Prostate gland (tissue), 2 donors: ENCODE measurements around the gene SYNM. TPM values are rescaled to one million over a fixed set of nuclear protein-coding genes. Genes with fewer than 3 reads are reported as not detected.

Source experiments
- DNase-seq: peaks from one replicate; pipeline ENCODE4 v3.0.0-alpha.2; 2019; ENCODE audit warnings: low spot score
- H3K27ac ChIP-seq, 2 donors: fragments of 200-600 bp; sonication (generic); 2 replicates each; pipeline ENCODE4 v1.5.1; 2017 to 2019
- H3K27me3 ChIP-seq: fragments of 200-600 bp; sonication (generic); replicated peaks from 2 replicates; pipeline ENCODE4 v1.5.1; 2019; ENCODE audit not compliant: insufficient read depth
- H3K36me3 ChIP-seq, 2 donors: fragments of 200-600 bp; sonication (generic); 1 replicate in 1 of 2; 2 replicates in 1 of 2; pipeline versions ENCODE4 v1.5.1 to v1.8.1; 2017 to 2019
- H3K4me1 ChIP-seq: fragments of 200-600 bp; sonication (generic); replicated peaks from 2 replicates; pipeline ENCODE4 v1.5.1; 2019
- H3K4me3 ChIP-seq, 2 donors: fragments of 200-600 bp; sonication (generic); 2 replicates each; pipeline ENCODE4 v1.5.1; 2017 to 2019
- H3K9me3 ChIP-seq: fragments of 200-600 bp; sonication (generic); 2 replicates; pipeline ENCODE4 v1.5.1; 2017
- POLR2A ChIP-seq: fragments of 450-650 bp; IDR thresholded peaks from one replicate; pipeline ENCODE4 v1.6.1; 2016; ENCODE audit warnings: antibody characterized with exemption, mild to moderate bottlenecking
- POLR2AphosphoS5 ChIP-seq: sonication (generic); formaldehyde crosslinking; IDR thresholded peaks from one replicate; pipeline ENCODE4 v1.6.1; 2017; ENCODE audit warnings: antibody characterized with exemption
- WGBS: methylation state at CpG from one replicate; pipeline ENCODE4 v1.1.5; 2018; 5-methylcytosine and 5-hydroxymethylcytosine counted together
- intact Hi-C: fragments of 100-400 bp; cut with DNase I; formaldehyde crosslinking; loops from one replicate; pipeline ENCODE4 v1.14.2; 2022
- total RNA-seq, 2 donors: library from RNA; depleted of rRNA; stranded (reverse); fragments of >200 nt; gene quantifications; one replicate each; pipeline ENCODE4 v1.1.0, GENCODE V29; 2016
- TF ChIP-seq, protein P1 (sequence below), 4 experiments: fragments of 200-600 bp in 2 of 4; fragments of 450-650 bp in 2 of 4; sonication (generic) in 2 of 4; IDR thresholded peaks; 1 replicate in 3 of 4; 2 replicates in 1 of 4; pipeline ENCODE4 v1.5.1; 2016 to 2019; ENCODE audit warnings: antibody characterized with exemption in 4 of 4, mild to moderate bottlenecking in 2 of 4, moderate library complexity in 2 of 4

The SYNM gene
- total RNA-seq, 2 donors from 2014 or later: 181 to 185 TPM

DNA sequence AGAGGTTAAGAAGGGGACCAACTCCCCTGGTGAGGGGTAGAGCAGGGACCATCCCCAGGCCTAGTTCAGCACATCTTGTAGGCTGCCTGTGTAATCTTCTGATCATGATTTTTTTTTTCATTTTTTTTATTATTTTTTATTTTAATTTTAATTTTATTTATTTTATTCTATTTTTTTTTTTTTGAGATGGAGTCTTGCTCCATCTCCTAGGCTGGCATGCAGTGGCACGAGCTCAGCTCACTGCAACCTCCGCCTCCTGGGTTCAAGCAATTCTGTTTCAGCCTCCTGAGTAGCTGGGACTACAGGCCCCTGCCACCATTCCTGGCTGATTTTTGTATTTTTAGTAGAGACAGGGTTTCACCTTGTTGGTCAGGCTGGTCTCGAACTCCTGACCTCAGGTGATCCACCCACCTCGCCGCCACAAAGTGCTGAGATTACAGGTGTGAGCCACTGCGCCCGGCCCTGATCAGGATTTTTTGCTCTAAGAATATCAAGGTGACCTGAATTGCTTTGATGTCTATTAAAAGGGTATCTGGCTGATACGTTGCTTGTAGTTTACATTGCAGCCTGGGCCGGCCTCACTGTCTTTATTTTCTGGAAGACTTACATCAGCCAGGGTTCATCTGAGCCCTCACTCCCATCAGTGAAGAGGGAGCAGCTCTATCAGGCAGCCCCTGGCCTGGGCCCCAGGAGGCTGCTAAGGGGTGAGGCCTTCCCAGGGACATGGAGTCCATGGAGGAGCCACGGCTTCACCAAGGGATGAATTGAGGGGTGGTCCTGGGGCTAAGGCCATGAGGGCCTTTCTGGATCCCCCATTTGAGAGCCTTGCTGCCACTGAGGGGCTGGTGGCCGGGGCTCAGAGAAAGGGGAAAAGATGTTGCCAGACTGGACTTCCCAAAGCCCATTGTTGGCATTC lies 10.7 kb downstream of the SYNM start:
- no peaks in the 10 kb centered on the region for H3K27me3 ChIP-seq
- intact Hi-C loops: no loop called here
- TF ChIP-seq, protein P1, sequence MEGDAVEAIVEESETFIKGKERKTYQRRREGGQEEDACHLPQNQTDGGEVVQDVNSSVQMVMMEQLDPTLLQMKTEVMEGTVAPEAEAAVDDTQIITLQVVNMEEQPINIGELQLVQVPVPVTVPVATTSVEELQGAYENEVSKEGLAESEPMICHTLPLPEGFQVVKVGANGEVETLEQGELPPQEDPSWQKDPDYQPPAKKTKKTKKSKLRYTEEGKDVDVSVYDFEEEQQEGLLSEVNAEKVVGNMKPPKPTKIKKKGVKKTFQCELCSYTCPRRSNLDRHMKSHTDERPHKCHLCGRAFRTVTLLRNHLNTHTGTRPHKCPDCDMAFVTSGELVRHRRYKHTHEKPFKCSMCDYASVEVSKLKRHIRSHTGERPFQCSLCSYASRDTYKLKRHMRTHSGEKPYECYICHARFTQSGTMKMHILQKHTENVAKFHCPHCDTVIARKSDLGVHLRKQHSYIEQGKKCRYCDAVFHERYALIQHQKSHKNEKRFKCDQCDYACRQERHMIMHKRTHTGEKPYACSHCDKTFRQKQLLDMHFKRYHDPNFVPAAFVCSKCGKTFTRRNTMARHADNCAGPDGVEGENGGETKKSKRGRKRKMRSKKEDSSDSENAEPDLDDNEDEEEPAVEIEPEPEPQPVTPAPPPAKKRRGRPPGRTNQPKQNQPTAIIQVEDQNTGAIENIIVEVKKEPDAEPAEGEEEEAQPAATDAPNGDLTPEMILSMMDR (IDR thresholded peaks at IDR 0.05): no peak
- TF ChIP-seq POLR2A (no peak), POLR2AphosphoS5 (no peak)
- no peak overlapping the region for H3K27ac ChIP-seq
- WGBS: 82% methylated on average over 11 of the region's 11 CpGs
- peaks cover 0 to 3% of the 10 kb centered on the region in 2 donors for H3K36me3 ChIP-seq
- no peak overlapping the region for H3K4me3 ChIP-seq
- H3K4me1 ChIP-seq: no peaks in the 10 kb centered on the region
- no peaks in the 10 kb centered on the region for H3K9me3 ChIP-seq
- no peak for DNase-seq

DNA sequence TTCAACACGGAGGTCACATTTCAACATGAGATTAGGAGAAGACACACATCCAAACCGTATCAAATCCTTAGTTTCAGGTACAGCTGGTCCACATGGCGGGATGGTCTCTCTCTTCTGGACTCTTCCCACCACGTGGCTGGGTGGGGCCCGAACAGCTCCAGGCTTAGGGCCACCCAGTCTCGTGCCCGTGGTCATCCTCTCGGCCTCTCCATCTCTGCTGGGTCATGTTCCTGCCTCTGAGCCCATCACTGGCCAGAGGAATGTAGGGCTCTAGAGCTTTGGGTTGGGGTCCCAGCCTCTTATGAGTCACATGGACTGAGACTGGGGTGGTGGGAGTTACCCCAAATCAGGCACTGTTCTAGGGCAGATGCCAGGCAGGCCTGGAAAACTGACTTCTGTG lies 12.2 kb downstream of the SYNM start:
- Histone ChIP-seq H3K9me3 (no peaks in the 10 kb centered on the region), H3K4me3 (no peak overlapping the region), H3K27me3 (no peaks in the 10 kb centered on the region), H3K36me3 (peaks cover 0 to 3% of the 10 kb centered on the region in 2 donors), H3K27ac (no peak overlapping the region), H3K4me1 (no peaks in the 10 kb centered on the region)
- TF ChIP-seq, protein P1 (IDR thresholded peaks at IDR 0.05): no peak
- TF ChIP-seq POLR2AphosphoS5 (no peak), POLR2A (no peak)
- DNase-seq: no peak
- intact Hi-C loops: no loop called here
- 79% methylated on average over 8 of the region's 8 CpGs for WGBS

DNA sequence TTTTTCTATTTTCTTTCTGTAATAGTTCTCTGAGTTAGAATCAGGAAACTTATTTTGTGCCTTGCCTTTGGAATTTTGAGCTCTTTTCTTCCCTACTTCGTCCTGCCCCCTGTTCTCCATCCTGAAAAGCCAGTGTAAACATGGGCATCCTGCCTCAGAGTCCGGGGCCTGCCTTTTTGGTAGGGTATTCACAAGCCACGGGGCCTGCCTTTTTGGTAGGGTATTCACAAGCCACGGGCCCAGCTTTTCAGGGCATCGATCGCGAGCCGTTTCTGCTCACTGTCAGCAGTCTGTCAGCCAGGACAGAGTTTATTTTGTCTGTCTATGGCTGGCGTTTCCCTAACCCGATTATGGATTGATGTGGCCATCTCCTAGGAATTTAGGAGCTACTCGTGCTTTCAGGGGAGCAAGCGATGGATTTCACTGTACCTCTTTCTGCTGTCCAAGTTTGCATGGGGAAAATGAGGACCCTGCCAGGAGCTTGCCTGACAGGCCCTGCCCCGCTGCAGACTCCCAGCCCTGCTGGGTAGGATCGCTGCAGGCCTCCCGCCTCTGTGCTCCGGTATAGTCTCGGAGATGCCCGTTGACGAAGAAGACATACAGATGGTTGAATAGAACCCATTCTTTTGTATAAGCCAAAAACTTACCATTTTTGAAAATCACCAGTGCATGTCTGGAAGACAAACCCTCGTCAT lies 12.8 kb downstream of the SYNM start:
- Histone ChIP-seq H3K4me1 (no peaks in the 10 kb centered on the region), H3K4me3 (no peak overlapping the region), H3K27ac (no peak overlapping the region), H3K27me3 (no peaks in the 10 kb centered on the region), H3K36me3 (peaks cover 0 to 3% of the 10 kb centered on the region in 2 donors), H3K9me3 (no peaks in the 10 kb centered on the region)
- intact Hi-C loops: no loop called here
- WGBS: 78% methylated on average over 20 of the region's 20 CpGs
- TF ChIP-seq POLR2AphosphoS5 (no peak), POLR2A (no peak)
- TF ChIP-seq, protein P1 (IDR thresholded peaks at IDR 0.05): no peak
- no peak for DNase-seq

DNA sequence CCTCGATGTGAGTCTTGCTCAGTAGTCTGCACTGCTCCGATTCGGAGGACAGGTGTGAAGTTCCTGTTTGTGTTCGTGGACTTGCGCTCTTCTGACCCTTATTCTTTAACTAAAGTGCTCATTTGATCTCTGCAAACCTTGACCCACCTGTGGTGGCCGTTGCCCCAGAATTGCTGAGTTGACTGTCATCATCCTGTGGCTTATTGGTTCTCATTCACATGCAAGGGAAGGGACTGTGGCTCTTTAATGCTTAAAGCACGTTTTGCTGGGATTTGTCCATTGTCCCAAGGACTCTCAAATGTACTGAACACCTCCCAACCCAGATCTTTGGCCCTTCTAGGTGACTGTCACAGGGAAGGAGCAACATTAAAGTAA lies 13.4 kb downstream of the SYNM start:
- H3K27ac ChIP-seq: no peak overlapping the region
- DNase-seq: no peak
- peaks cover 0 to 3% of the 10 kb centered on the region in 2 donors for H3K36me3 ChIP-seq
- no peaks in the 10 kb centered on the region for H3K4me1 ChIP-seq
- no peak overlapping the region for H3K4me3 ChIP-seq
- H3K9me3 ChIP-seq: no peaks in the 10 kb centered on the region
- no peaks in the 10 kb centered on the region for H3K27me3 ChIP-seq
- 84% methylated on average over 7 of the region's 7 CpGs for WGBS
- no peak for TF ChIP-seq POLR2AphosphoS5
- TF ChIP-seq POLR2A: no peak
- TF ChIP-seq, protein P1 (IDR thresholded peaks at IDR 0.05): no peak
- intact Hi-C loops: no loop called here
